ENCODE measurements around the gene CDO1.

DNA sequence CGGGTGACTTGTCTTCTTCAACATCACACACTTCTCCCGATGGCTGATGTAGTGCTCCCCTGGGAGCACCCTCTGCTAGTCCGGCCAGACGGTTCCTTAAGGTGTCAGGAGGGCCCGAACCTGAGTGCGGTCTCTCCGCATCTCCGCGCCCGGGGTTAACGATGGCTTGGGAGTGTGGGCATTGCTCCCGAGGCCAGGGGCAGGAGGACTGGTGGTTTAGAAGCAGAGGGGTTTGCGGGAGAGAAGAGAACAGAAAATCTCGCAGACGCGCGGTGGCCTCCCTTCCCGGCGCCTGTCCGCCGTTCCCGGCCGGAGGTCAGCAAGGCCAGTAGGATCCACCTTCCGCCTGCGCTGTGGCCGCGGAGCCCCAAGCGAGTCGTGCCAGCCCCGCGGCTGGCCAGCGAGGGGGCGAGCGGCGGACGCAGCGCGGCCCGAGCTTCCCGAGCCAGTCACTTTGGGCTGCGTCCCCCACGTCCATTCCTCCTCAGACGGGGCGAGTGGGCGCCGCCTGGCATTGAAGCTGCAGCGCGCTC lies 700 bp downstream of the CDO1 start:
- TF ChIP-seq, protein P1, sequence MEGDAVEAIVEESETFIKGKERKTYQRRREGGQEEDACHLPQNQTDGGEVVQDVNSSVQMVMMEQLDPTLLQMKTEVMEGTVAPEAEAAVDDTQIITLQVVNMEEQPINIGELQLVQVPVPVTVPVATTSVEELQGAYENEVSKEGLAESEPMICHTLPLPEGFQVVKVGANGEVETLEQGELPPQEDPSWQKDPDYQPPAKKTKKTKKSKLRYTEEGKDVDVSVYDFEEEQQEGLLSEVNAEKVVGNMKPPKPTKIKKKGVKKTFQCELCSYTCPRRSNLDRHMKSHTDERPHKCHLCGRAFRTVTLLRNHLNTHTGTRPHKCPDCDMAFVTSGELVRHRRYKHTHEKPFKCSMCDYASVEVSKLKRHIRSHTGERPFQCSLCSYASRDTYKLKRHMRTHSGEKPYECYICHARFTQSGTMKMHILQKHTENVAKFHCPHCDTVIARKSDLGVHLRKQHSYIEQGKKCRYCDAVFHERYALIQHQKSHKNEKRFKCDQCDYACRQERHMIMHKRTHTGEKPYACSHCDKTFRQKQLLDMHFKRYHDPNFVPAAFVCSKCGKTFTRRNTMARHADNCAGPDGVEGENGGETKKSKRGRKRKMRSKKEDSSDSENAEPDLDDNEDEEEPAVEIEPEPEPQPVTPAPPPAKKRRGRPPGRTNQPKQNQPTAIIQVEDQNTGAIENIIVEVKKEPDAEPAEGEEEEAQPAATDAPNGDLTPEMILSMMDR (IDR thresholded peaks at IDR 0.05; ENCODE audit: insufficient read depth, low read length): no peak
- no peak for TF ChIP-seq SPI1 (IDR thresholded peaks at IDR 0.05; ENCODE audit: borderline replicate concordance, low read depth)
- no peak for TF ChIP-seq POLR2AphosphoS5 (IDR thresholded peaks at IDR 0.05; ENCODE audit: low read depth)

Measured in HL-60 (cell line).